ENCODE data around the gene FAM219A.

GRCh38 chr9:34486572-34486971 is 28.2 kb upstream of the FAM219A start:
- TF ChIP-seq POLR2A (IDR thresholded peaks at IDR 0.05), result no peak
- TF ChIP-seq CTCF (IDR thresholded peaks at IDR 0.05), result no peak
